IgD-negative memory B cell (primary cell): ENCODE measurements around the gene GRIK2. TPM values are rescaled to one million over a fixed set of nuclear protein-coding genes. Genes with fewer than 3 reads are reported as not detected.
"Not testable (repeated sequence)": the region's sequence is repeated elsewhere in the genome, so short reads cannot be mapped to it uniquely, and the experiment has no call there.

Experiments
- H3K27ac Mint-ChIP-seq, 3 donors: one replicate each; pipeline ENCODE4 v1.8.0; 2020 to 2022; ENCODE audit warnings: mild to moderate bottlenecking in 3 of 3, mixed read lengths in 3 of 3, moderate library complexity in 1 of 3
- H3K27me3 Mint-ChIP-seq: one replicate; pipeline ENCODE4 v1.8.0; 2021; ENCODE audit warnings: mixed read lengths
- H3K36me3 Mint-ChIP-seq: one replicate; pipeline ENCODE4 v1.8.0; 2020; ENCODE audit warnings: mild to moderate bottlenecking, mixed read lengths
- H3K4me1 Mint-ChIP-seq, 3 donors: one replicate each; pipeline ENCODE4 v1.8.0; 2020 to 2022; ENCODE audit warnings: mixed read lengths in 3 of 3, mild to moderate bottlenecking in 1 of 3
- H3K4me3 Mint-ChIP-seq, 4 donors: one replicate each; pipeline ENCODE4 v1.8.0; 2020 to 2022; ENCODE audit warnings: mild to moderate bottlenecking in 4 of 4, mixed read lengths in 4 of 4, moderate library complexity in 3 of 4
- H3K9me3 Mint-ChIP-seq, 3 donors: one replicate each; pipeline ENCODE4 v1.8.0; 2020 to 2021; ENCODE audit warnings: mixed read lengths in 3 of 3, mild to moderate bottlenecking in 1 of 3
- polyA plus RNA-seq: library from polyadenylated mRNA; unstranded; fragments of 300-500 nt; fragmentation: Illumina TruSeq; gene quantifications from one replicate; pipeline ENCODE4 v1.2.3, GENCODE V29; 2021

Gene GRIK2
- polyA plus RNA-seq, 1 donor from 2014 or later: not detected

DNA sequence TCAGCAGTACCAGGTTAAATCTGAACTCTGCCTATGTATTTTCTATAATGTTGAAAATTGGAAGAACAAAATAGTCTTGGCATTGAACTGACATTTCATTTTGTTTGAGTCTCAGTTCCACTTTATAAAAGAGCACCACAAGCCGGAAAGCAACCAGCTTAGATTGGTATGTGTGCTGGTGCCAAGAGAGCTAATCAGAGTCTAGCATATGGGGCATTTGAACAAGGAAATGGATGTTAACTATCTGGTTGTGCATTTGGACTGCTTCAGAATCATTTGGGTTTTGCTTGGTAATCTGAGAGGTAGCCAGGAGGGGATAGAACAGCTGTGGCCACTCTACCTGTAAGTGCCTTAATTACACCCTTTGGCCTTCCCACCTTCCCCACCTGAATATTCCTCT lies 184.8 kb downstream of the GRIK2 start:
- Mint-ChIP-seq H3K27me3 (no peaks in the 10 kb centered on the region), H3K4me3 (no peak overlapping the region), H3K36me3 (no peaks in the 10 kb centered on the region), H3K4me1 (no peaks in the 10 kb centered on the region), H3K27ac (no peak overlapping the region), H3K9me3 (peaks cover 0 to 2% (median 0%) of the 10 kb centered on the region in 3 donors)

DNA sequence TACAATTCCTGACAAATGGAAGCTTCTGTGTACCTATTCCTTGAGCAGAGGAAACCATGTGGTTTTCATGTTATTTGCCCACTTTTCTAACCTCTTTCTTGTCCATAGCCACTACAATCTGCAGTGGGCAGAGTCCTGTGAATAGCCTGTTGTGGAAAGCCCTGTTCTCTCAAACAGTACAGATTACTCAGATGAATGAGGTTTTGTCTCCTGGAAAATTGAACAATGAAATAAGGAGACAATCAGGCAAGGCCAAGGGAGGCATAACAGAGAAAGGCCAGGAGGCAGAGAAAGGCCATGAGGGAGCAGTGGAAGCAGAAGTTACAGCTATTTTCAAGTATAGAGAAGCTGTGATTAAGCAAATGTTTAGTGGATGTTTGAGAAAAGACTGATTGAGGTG lies 189.3 kb downstream of the GRIK2 start:
- Mint-ChIP-seq H3K36me3 (no peaks in the 10 kb centered on the region), H3K9me3 (peaks cover 0 to 2% (median 0%) of the 10 kb centered on the region in 3 donors), H3K27me3 (no peaks in the 10 kb centered on the region), H3K4me1 (no peaks in the 10 kb centered on the region), H3K4me3 (no peak overlapping the region), H3K27ac (peak overlapping the region in 1 of 3 donors; percentile 4)

DNA sequence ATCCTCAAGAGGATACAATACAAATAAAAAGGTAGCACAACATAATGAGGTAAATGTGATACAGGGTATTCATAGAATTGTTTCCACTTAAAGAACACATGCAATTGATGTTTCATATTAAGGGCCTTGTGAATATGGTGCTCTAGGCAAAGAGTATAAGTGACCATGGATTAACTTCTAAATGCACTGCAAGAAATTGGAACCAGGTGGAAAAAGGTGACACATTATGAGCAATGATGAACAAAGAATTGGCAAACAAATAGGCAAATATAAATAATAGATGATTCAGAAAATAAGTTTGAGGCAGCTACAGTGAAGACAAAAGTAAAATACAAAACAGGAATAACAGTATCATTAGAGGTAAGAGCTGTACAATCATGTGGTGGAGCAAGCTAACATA lies 192.0 kb downstream of the GRIK2 start:
- H3K27ac Mint-ChIP-seq: no peak overlapping the region
- no peak overlapping the region for H3K4me3 Mint-ChIP-seq
- H3K9me3 Mint-ChIP-seq: peaks cover 0 to 2% (median 0%) of the 10 kb centered on the region in 3 donors

DNA sequence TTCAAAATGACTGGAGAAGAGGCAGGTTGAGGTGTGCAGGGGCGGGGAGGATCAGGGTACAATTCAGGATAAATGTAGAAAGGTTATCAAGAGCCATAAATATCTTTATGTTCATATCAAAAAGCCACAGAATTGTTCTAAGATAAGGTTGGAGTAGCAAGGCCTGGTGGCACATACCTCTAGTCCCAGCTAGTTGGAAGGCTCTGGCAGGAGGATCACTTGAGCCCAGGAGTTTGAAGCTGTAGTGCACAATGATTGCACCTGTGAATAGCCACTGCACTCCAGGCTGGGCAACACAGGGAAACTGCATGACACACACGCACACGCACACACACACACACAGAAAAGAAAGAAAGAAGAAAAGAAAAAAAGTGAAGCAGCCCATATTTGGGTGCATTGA lies 194.8 kb downstream of the GRIK2 start:
- Mint-ChIP-seq H3K4me3 (no peak overlapping the region), H3K27me3 (no peaks in the 10 kb centered on the region), H3K4me1 (no peaks in the 10 kb centered on the region), H3K9me3 (peaks cover 0 to 2% (median 0%) of the 10 kb centered on the region in 3 donors), H3K27ac (no peak overlapping the region), H3K36me3 (no peaks in the 10 kb centered on the region)

More for the DNA sequence above, 192.0 kb downstream of the GRIK2 start:
- H3K27me3 Mint-ChIP-seq: no peaks in the 10 kb centered on the region
- H3K4me1 Mint-ChIP-seq: no peaks in the 10 kb centered on the region
- no peaks in the 10 kb centered on the region for H3K36me3 Mint-ChIP-seq

DNA sequence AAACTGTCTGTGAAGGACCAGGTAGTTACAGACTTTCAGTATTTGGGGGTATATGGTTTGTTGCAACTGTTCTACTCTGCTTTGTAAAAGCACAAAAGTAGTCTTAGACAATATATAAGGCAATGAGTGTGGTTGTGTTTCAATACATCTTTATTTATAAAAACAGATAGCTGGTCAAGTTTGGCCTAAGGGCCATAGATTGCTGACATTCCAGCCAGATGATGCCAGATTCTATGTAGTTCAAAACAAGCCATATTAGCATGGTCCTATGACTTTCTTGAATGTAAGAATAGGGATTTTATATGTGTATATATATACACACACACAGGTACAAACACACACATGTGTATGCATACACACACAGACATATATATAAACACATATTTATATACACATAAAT lies 201.8 kb downstream of the GRIK2 start:
- no peaks in the 10 kb centered on the region for H3K36me3 Mint-ChIP-seq
- H3K27ac Mint-ChIP-seq: no peak overlapping the region
- no peaks in the 10 kb centered on the region for H3K4me1 Mint-ChIP-seq
- H3K27me3 Mint-ChIP-seq: no peaks in the 10 kb centered on the region
- H3K9me3 Mint-ChIP-seq: peaks cover 0 to 5% (median 0%) of the 10 kb centered on the region in 3 donors
- H3K4me3 Mint-ChIP-seq: no peak overlapping the region

DNA sequence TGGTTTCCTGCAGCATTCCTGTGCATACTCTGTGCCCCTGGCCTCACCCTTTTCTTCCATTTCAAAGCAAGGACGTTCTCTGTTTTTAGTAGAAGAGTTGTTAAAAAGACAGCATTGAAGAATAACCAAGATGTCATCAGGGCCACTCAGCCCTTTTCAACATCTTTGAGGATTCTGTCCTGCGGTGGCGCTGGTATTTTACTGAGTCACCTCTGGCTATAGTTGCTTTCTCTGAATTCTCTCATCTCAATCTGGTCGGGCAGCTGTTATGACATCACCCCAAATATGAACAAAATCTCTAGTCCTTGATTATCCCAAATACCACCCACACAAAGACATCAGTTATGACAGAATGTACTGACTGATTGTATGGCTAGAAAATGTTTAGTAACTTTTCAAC lies 204.2 kb downstream of the GRIK2 start:
- Mint-ChIP-seq H3K36me3 (no peaks in the 10 kb centered on the region), H3K9me3 (peaks cover 0 to 10% (median 5%) of the 10 kb centered on the region in 3 donors), H3K4me3 (no peak overlapping the region), H3K4me1 (no peaks in the 10 kb centered on the region), H3K27ac (no peak overlapping the region), H3K27me3 (no peaks in the 10 kb centered on the region)

DNA sequence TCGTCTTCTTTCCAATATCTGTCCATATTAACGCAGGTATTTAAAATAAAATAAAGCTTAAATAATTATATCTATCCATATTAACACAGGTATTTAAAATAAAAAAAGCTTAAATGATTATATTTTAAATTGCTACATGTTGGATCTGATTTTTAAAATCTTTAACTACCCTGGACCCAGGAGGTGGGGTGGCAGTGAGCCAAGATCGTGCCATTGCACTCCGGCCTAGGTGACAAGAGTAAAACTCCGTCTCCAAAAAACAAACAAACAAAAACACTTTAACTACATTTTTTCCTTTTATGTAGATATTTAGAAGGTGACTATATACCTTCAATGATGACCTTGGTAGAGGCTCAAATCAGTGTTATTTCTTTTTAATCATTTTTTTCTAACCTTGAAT lies 211.9 kb downstream of the GRIK2 start:
- Mint-ChIP-seq H3K4me3 (no peak overlapping the region), H3K4me1 (no peaks in the 10 kb centered on the region), H3K27ac (no peak overlapping the region), H3K27me3 (no peaks in the 10 kb centered on the region), H3K36me3 (no peaks in the 10 kb centered on the region), H3K9me3 (peaks cover 0 to 10% (median 0%) of the 10 kb centered on the region in 3 donors)

DNA sequence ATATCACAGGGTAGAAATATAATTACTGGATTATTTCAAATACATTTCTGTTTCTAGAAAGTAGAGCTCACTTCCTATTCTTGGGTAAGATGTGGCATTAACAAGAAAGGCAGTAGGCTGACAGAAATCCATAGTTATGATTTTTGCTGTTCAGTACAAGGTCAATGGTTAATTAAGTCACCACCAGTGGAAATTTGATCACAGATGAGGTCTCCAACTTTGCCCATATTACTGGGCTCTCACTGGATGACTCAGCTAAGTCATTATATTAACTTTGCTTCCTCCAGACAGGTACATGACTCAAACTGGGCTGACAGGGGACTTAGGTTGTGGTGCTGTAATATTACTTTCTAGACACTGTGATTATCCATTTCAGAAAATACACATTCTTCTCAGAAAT lies 212.4 kb downstream of the GRIK2 start:
- Mint-ChIP-seq H3K27me3 (no peaks in the 10 kb centered on the region), H3K4me1 (no peaks in the 10 kb centered on the region), H3K9me3 (peaks cover 0 to 10% (median 0%) of the 10 kb centered on the region in 3 donors), H3K27ac (no peak overlapping the region), H3K36me3 (no peaks in the 10 kb centered on the region), H3K4me3 (no peak overlapping the region)

DNA sequence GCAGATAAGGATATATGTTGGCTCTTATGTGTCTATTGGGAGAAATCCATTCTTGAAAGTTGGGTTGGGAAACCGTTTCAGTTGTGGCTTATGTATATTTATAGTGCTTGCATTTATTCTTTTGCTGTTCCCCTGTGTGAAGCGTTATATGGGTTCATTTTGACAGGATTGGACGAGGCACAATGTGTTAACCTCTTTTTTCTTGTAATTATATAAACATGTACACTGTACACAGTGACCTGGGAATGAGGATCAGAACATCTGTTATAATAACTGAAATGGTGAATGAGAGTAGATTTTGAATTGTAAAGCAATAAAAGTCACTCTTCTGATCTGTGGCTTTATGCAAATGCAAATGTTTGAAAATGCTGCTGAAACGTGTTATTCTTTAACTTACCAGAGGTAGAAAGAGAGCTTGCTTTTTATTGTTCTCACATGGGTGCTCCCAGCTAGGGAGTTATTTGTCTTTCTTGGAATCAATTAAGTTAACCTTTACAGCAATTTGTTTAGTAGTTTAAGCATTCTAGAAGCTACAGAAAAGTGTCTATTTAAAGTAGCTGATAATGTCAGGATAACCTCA lies 213.7 kb downstream of the GRIK2 start:
- no peaks in the 10 kb centered on the region for H3K27me3 Mint-ChIP-seq

DNA sequence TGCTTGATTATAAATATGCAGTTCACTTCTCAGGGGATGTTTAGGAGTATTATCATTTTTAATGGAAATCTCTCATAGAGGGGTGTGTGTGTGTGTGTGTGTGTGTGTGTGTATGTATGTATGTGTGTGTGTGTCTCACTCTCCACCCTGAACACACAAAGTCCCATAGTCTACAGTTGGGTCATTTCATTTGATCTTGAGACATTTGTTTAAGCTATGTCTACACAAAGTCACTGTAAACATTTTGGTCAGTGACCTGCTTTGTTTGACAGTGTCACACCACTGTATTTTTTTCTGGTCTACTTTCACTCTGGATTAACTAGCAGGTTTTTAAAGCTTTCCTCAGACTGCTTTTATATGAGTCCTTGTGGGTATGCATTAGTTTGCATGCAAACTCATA lies 215.2 kb downstream of the GRIK2 start:
- Mint-ChIP-seq H3K27ac (no peak overlapping the region), H3K27me3 (no peaks in the 10 kb centered on the region), H3K4me1 (no peaks in the 10 kb centered on the region), H3K9me3 (peaks cover 0 to 3% (median 0%) of the 10 kb centered on the region in 3 donors), H3K36me3 (no peaks in the 10 kb centered on the region), H3K4me3 (no peak overlapping the region)

More for the DNA sequence above, 213.7 kb downstream of the GRIK2 start:
- Mint-ChIP-seq H3K4me3 (no peak overlapping the region), H3K4me1 (no peaks in the 10 kb centered on the region), H3K9me3 (no peaks in the 10 kb centered on the region), H3K27ac (no peak overlapping the region), H3K36me3 (no peaks in the 10 kb centered on the region)

DNA sequence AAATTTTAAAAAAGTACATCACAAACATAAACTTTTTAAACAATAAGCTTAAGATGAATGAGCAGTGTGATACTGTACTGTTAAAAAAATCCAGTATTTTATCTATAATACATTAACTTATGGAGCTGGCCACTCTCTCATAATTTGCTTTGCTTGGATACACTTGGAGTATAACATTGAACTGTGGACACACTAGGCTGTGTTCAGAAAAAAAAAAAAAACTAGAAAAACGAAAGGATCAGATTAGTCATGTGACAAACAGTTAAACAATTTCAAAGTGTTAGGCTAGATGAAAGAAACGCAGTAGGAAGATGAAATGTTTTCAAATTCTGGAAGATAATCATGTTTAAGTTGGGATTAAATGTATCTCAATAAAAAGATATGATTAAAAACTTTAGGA lies 220.0 kb downstream of the GRIK2 start:
- no peaks in the 10 kb centered on the region for H3K4me1 Mint-ChIP-seq
- H3K4me3 Mint-ChIP-seq: no peak overlapping the region
- H3K9me3 Mint-ChIP-seq: peaks cover 0 to 3% (median 0%) of the 10 kb centered on the region in 3 donors
- no peak overlapping the region for H3K27ac Mint-ChIP-seq
- no peaks in the 10 kb centered on the region for H3K27me3 Mint-ChIP-seq
- no peaks in the 10 kb centered on the region for H3K36me3 Mint-ChIP-seq

DNA sequence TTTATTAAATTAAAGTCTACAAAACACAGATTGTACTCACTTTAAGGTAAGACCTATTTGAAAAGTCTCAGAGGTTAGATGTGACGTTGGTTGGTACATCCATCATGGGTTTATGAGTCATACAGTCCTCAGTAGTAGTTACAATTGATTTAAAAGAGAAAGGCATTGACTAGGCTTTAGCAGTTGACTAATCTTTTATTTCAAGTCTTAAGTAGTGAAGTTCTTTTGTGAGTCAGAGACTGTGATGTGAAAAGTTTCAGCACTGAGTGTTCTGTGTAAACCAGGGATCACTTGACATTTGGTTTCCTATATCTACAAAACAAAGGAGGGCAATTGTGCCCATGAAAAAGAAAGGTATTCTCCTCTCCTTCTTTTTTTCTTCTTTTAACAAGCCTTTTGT lies 221.3 kb downstream of the GRIK2 start:
- Mint-ChIP-seq H3K27ac (no peak overlapping the region), H3K27me3 (no peaks in the 10 kb centered on the region), H3K9me3 (peaks cover 0 to 3% (median 0%) of the 10 kb centered on the region in 3 donors), H3K4me3 (no peak overlapping the region), H3K36me3 (no peaks in the 10 kb centered on the region), H3K4me1 (no peaks in the 10 kb centered on the region)

DNA sequence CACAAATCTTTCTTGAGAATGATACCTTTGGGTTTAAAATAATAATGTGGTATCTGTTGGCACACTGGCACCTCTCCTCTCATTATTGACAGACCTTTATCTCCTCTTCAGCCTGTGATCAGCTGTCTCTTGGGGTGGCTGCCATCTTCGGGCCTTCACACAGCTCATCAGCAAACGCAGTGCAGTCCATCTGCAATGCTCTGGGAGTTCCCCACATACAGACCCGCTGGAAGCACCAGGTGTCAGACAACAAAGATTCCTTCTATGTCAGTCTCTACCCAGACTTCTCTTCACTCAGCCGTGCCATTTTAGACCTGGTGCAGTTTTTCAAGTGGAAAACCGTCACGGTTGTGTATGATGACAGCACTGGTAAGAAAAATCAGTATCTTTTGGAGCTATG lies 232.8 kb downstream of the GRIK2 start:
- H3K27me3 Mint-ChIP-seq: no peaks in the 10 kb centered on the region
- H3K9me3 Mint-ChIP-seq: no peaks in the 10 kb centered on the region
- H3K4me1 Mint-ChIP-seq: no peaks in the 10 kb centered on the region
- H3K4me3 Mint-ChIP-seq: no peak overlapping the region
- no peak overlapping the region for H3K27ac Mint-ChIP-seq
- H3K36me3 Mint-ChIP-seq: no peaks in the 10 kb centered on the region

DNA sequence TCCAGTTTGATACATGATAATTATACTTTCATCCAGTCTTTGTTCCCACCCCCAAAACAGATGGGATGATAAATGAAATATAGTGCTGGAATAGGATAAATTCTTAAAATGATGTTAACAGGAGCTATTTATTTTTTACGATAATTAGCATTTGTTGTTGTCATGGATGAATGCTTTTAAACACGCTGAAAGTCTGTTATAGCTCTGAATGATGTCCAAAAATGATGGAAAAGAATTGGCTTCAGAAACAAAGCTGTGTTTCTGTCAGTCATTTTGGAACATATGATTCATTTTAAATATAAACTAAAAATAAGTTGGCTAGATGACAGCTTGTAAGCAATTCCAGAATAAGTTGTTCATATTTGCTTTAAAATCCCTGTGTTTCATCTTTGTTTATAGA lies 237.4 kb downstream of the GRIK2 start:
- Mint-ChIP-seq H3K4me1 (no peaks in the 10 kb centered on the region), H3K9me3 (no peaks in the 10 kb centered on the region), H3K4me3 (no peak overlapping the region), H3K36me3 (no peaks in the 10 kb centered on the region), H3K27ac (no peak overlapping the region), H3K27me3 (no peaks in the 10 kb centered on the region)

DNA sequence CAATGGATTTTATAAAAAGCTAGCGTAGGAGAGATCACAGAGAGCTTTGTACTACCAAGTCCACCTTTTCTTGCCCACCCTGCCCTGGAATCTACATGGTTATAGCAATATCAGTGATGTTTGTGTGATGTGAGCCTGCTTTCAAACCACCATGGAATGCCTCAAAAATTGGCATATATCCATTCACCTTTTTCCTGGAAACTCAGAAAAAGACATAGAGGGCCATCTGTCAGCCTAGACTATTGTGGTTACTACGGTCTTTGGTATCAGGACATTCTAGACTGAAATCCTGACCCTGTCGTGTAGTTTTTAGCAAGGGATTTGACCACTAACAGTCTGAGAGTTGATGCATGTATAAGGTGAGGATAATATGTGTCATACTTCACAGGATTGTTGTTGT lies 239.6 kb downstream of the GRIK2 start:
- H3K4me3 Mint-ChIP-seq: no peak overlapping the region
- no peaks in the 10 kb centered on the region for H3K4me1 Mint-ChIP-seq
- H3K27me3 Mint-ChIP-seq: no peaks in the 10 kb centered on the region
- H3K36me3 Mint-ChIP-seq: no peaks in the 10 kb centered on the region
- H3K9me3 Mint-ChIP-seq: peaks cover 0 to 2% (median 0%) of the 10 kb centered on the region in 3 donors
- H3K27ac Mint-ChIP-seq: no peak overlapping the region

DNA sequence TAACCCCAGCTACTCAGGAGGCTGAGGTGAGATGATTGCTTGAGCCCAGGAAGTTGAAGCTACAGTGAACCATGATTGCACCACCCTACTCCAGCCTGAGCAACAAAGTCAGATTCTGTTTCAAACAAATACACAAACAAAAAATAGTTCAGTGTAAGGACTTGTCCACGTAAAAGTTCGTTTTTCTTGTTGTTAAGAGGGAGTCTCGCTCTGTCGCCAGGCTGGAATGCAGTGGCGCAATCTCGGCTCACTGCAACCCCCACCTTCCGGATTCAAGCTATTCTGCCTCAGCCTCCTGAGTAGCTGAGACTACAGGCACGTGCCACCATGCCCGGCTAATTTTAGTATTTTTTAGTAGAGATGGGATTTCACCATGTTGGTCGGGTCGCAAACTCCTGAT lies 245.4 kb downstream of the GRIK2 start:
- not testable (repeated sequence) for H3K4me1 Mint-ChIP-seq, H3K9me3 Mint-ChIP-seq

More for the DNA sequence above, 245.4 kb downstream of the GRIK2 start:
- not testable (repeated sequence) for H3K36me3 Mint-ChIP-seq, H3K4me3 Mint-ChIP-seq, H3K27ac Mint-ChIP-seq, H3K27me3 Mint-ChIP-seq
